IMR-90 (cell line): Measurements from ENCODE around the gene GRIFIN. TPM values are rescaled to one million over a fixed set of nuclear protein-coding genes. Genes with fewer than 3 reads are reported as not detected.

Source experiments
- ATAC-seq: fragments of 200-7000 bp; cut with Tn5 transposase; 2 replicates; pipeline ENCODE4 v1.9.1; 2020; ENCODE audit warnings: low read depth, mild to moderate bottlenecking, moderate library complexity
- BruUV-seq: library from RNA; stranded (reverse); fragments of 400-500 nt; replicated peaks from 2 replicates; lab custom pipeline; 2021; lab: Mats Ljungman, UMichigan
- CTCF ChIA-PET: fragments of 300-600 bp; formaldehyde crosslinking; extraction: SDS; loops from one replicate; lab custom pipeline; 2021; ENCODE audit warnings: antibody characterized with exemption; lab: Yijun Ruan, JAX
- POLR2A ChIA-PET: fragments of 300-600 bp; sonication (Branson Sonifier 250); formaldehyde crosslinking; loops from one replicate; lab custom pipeline; 2022; ENCODE audit warnings: antibody characterized with exemption; ENCODE audit not compliant: unreplicated experiment; lab: Charles Lee
- DNase-seq: peaks from one replicate; pipeline ENCODE4 v3.0.0; 2013
- H2AFZ ChIP-seq: replicated peaks from 2 replicates; pipeline ENCODE3; 2013; ENCODE audit warnings: low read length, mild to moderate bottlenecking; ENCODE audit not compliant: poor library complexity
- H2AK5ac ChIP-seq: 2 replicates; pipeline ENCODE4 v1.6.1; 2013; ENCODE audit warnings: low read depth, low read length, inconsistent platforms
- H2AK9ac ChIP-seq: replicated peaks from 2 replicates; pipeline ENCODE3; 2013; ENCODE audit warnings: mild to moderate bottlenecking, low read depth, low read length, moderate library complexity; ENCODE audit not compliant: poor library complexity
- H2BK120ac ChIP-seq: 2 replicates; pipeline ENCODE4 v1.6.1; 2013; ENCODE audit warnings: low read depth, low read length, inconsistent platforms
- H2BK15ac ChIP-seq: 3 replicates; pipeline ENCODE4 v1.6.1; 2013; ENCODE audit warnings: low read depth, low read length, inconsistent platforms
- H2BK20ac ChIP-seq: 2 replicates; pipeline ENCODE4 v1.6.1; 2013; ENCODE audit warnings: low read depth, mild to moderate bottlenecking, inconsistent platforms, low read length, moderate library complexity
- H2BK5ac ChIP-seq: 2 replicates; pipeline ENCODE4 v1.6.1; 2013; ENCODE audit warnings: mild to moderate bottlenecking, low read depth, low read length, inconsistent platforms; ENCODE audit not compliant: poor library complexity, severe bottlenecking
- H3K14ac ChIP-seq: replicated peaks from 2 replicates; pipeline ENCODE4 v1.6.1; 2013; ENCODE audit warnings: low read depth, low read length, inconsistent platforms
- H3K18ac ChIP-seq: 2 replicates; pipeline ENCODE4 v1.6.1; 2013; ENCODE audit warnings: low read depth, low read length, control low read depth
- H3K23ac ChIP-seq: 2 replicates; pipeline ENCODE4 v1.6.1; 2013; ENCODE audit warnings: low read depth, low read length, inconsistent platforms
- H3K27ac ChIP-seq: 2 replicates; pipeline ENCODE4 v1.5.1; 2013; ENCODE audit warnings: mild to moderate bottlenecking, control low read depth, low read length; ENCODE audit not compliant: insufficient read depth
- H3K27me3 ChIP-seq: 2 replicates; pipeline ENCODE4 v1.6.1; 2013; ENCODE audit warnings: low read length; ENCODE audit not compliant: control insufficient read depth, insufficient read depth
- H3K36me3 ChIP-seq: 2 replicates; pipeline ENCODE4 v1.6.1; 2013; ENCODE audit warnings: low read length, mixed read lengths; ENCODE audit not compliant: control insufficient read depth, insufficient read depth
- H3K4ac ChIP-seq: 2 replicates; pipeline ENCODE4 v1.6.1; 2013; ENCODE audit warnings: low read depth, low read length, inconsistent platforms
- H3K4me1 ChIP-seq: 2 replicates; pipeline ENCODE4 v1.6.1; 2013; ENCODE audit warnings: low read length, mixed read lengths; ENCODE audit not compliant: control insufficient read depth, insufficient read depth
- H3K4me2 ChIP-seq: 2 replicates; pipeline ENCODE4 v1.6.1; 2013; ENCODE audit warnings: low read depth, mild to moderate bottlenecking, control low read depth, low read length, moderate library complexity
- H3K4me3 ChIP-seq: 2 replicates; pipeline ENCODE4 v1.5.1; 2013; ENCODE audit warnings: low read depth, mild to moderate bottlenecking, control low read depth, low read length, moderate library complexity; ENCODE audit not compliant: insufficient read depth
- H3K56ac ChIP-seq: 2 replicates; pipeline ENCODE4 v1.6.1; 2013; ENCODE audit warnings: low read length, inconsistent platforms; ENCODE audit not compliant: insufficient read depth; ENCODE audit errors: extremely low read depth
- H3K79me1 ChIP-seq, 2 experiments: 2 replicates each; pipeline ENCODE4 v1.6.1; 2013; ENCODE audit warnings: low read length in 2 of 2, inconsistent platforms in 1 of 2, low read depth in 1 of 2
- H3K9ac ChIP-seq: 2 replicates; pipeline ENCODE4 v1.6.1; 2013; ENCODE audit warnings: low read depth, low read length, control low read depth
- H3K9me1 ChIP-seq: 2 replicates; pipeline ENCODE4 v1.6.1; 2013; ENCODE audit warnings: low read length, inconsistent platforms; ENCODE audit not compliant: insufficient read depth
- H3K9me3 ChIP-seq: 2 replicates; pipeline ENCODE4 v1.6.1; 2013; ENCODE audit warnings: low read length; ENCODE audit not compliant: control insufficient read depth, insufficient read depth
- H4K20me1 ChIP-seq: 2 replicates; pipeline ENCODE4 v1.6.1; 2013; ENCODE audit warnings: low read length, inconsistent platforms; ENCODE audit not compliant: insufficient read depth
- H4K5ac ChIP-seq: 2 replicates; pipeline ENCODE4 v1.6.1; 2013; ENCODE audit warnings: mild to moderate bottlenecking, low read depth, low read length, control low read depth
- H4K8ac ChIP-seq, 2 experiments: 2 replicates each; pipeline ENCODE4 v1.6.1; 2013; ENCODE audit warnings: low read depth in 2 of 2, low read length in 2 of 2, control low read depth in 1 of 2, inconsistent platforms in 1 of 2
- H4K91ac ChIP-seq: 2 replicates; pipeline ENCODE4 v1.6.1; 2013; ENCODE audit warnings: low read depth, low read length, inconsistent platforms; ENCODE audit not compliant: insufficient read depth
- BHLHE40 ChIP-seq: fragments of 150-350 bp; IDR thresholded peaks from 2 replicates; pipeline ENCODE4 v1.6.1; 2016; ENCODE audit warnings: mild to moderate bottlenecking, low read depth, low read length
- CEBPB ChIP-seq: IDR thresholded peaks from 2 replicates; pipeline ENCODE4 v1.6.1; 2012; ENCODE audit warnings: low read depth, low read length, improper control_type of control experiment
- CHD1 ChIP-seq: IDR thresholded peaks from 2 replicates; pipeline ENCODE4 v1.6.1; 2012; ENCODE audit warnings: low read depth, low read length, improper control_type of control experiment
- FOS ChIP-seq: fragments of 150-350 bp; IDR thresholded peaks from 2 replicates; pipeline ENCODE4 v1.6.1; 2016; ENCODE audit warnings: low read depth, low read length
- MAFK ChIP-seq: IDR thresholded peaks from 2 replicates; pipeline ENCODE4 v1.6.1; 2012; ENCODE audit warnings: low read depth, low read length, improper control_type of control experiment
- MAZ ChIP-seq: IDR thresholded peaks from 2 replicates; pipeline ENCODE4 v1.6.1; 2012; ENCODE audit warnings: low read depth, mild to moderate bottlenecking, low read length, improper control_type of control experiment, moderate library complexity, borderline replicate concordance
- MXI1 ChIP-seq: IDR thresholded peaks from 2 replicates; pipeline ENCODE4 v1.6.1; 2012; ENCODE audit warnings: low read depth, mild to moderate bottlenecking, low read length, moderate library complexity, borderline replicate concordance
- NFE2L2 ChIP-seq: fragments of 150-350 bp; IDR thresholded peaks from 2 replicates; pipeline ENCODE4 v1.6.1; 2016; ENCODE audit warnings: low read depth, mild to moderate bottlenecking, low read length
- POLR2A ChIP-seq: IDR thresholded peaks from 2 replicates; pipeline ENCODE4 v1.6.1; 2012; ENCODE audit warnings: mild to moderate bottlenecking, low read depth, low read length
- RAD21 ChIP-seq: IDR thresholded peaks from 2 replicates; pipeline ENCODE4 v1.6.1; 2012; ENCODE audit warnings: low read length, improper control_type of control experiment
- RCOR1 ChIP-seq: IDR thresholded peaks from 2 replicates; pipeline ENCODE4 v1.6.1; 2012; ENCODE audit warnings: mild to moderate bottlenecking, low read length, improper control_type of control experiment; ENCODE audit not compliant: insufficient replicate concordance
- RFX5 ChIP-seq: IDR thresholded peaks from 2 replicates; pipeline ENCODE4 v1.8.0; 2012; ENCODE audit warnings: low read depth, mild to moderate bottlenecking, low read length, moderate library complexity
- SMC3 ChIP-seq: fragments of 150-350 bp; IDR thresholded peaks from 2 replicates; pipeline ENCODE4 v1.6.1; 2016; ENCODE audit warnings: low read depth, mild to moderate bottlenecking, antibody characterized with exemption, low read length, moderate library complexity
- WGBS, 2 experiments: methylation state at CpG; one replicate each; pipeline versions ENCODE4 v1.1.5 to v1.1.7; 2013; ENCODE audit warnings: missing lambda C conversion rate in 2 of 2; ENCODE audit not compliant: insufficient read length in 1 of 2; ENCODE audit errors: extremely low coverage in 2 of 2; 5-methylcytosine and 5-hydroxymethylcytosine counted together
- dilution Hi-C: fragments of 300-500 bp; cut with HindIII; formaldehyde crosslinking; loops from one replicate; pipeline ENCODE4 v1.14.3; 2018; ENCODE audit warnings: low sequenced_read_pairs; ENCODE audit not compliant: unreplicated experiment
- in situ Hi-C: fragments of 300-500 bp; cut with MboI; formaldehyde crosslinking; loops from 3 replicates; pipeline ENCODE4 v1.14.3; 2019; ENCODE audit warnings: low sequenced_read_pairs, inconsistent platforms, mixed read lengths
- intact Hi-C: fragments of 100-400 bp; cut with micrococcal nuclease; formaldehyde crosslinking; loops from 2 replicates; pipeline ENCODE4 v1.10.0; 2022
- polyA plus RNA-seq, 3 experiments: library from polyadenylated mRNA; depleted of rRNA; stranded (reverse); fragments of >200 nt; gene quantifications; 2 replicates each; pipeline ENCODE4 v1.2.3, GENCODE V29; 2012; ENCODE audit warnings: low replicate concordance in 1 of 3
- total RNA-seq: library from RNA; depleted of rRNA; stranded (reverse); fragments of >200 nt; gene quantifications from 2 replicates; pipeline ENCODE4 v1.2.3, GENCODE V29; 2012
- TF ChIP-seq, protein P1 (sequence below): conservative IDR thresholded peaks from 2 replicates; pipeline ENCODE4 v1.5.1; 2012; ENCODE audit warnings: mild to moderate bottlenecking, low read depth, low read length, improper control_type of control experiment
- TF ChIP-seq, protein P2 (sequence below): fragments of 150-350 bp; IDR thresholded peaks from 2 replicates; pipeline ENCODE4 v1.6.1; 2016; ENCODE audit warnings: low read depth, mild to moderate bottlenecking, low read length, moderate library complexity, borderline replicate concordance
- TF ChIP-seq, protein P3 (sequence below): fragments of 150-350 bp; IDR thresholded peaks from 2 replicates; pipeline ENCODE4 v1.6.1; 2017; ENCODE audit warnings: mild to moderate bottlenecking, antibody characterized with exemption, low read length, low read depth

The GRIFIN gene
- total and polyA plus RNA-seq, 2 of the 4 experiments (the other 2 are of a cell fraction), result not detected

DNA sequence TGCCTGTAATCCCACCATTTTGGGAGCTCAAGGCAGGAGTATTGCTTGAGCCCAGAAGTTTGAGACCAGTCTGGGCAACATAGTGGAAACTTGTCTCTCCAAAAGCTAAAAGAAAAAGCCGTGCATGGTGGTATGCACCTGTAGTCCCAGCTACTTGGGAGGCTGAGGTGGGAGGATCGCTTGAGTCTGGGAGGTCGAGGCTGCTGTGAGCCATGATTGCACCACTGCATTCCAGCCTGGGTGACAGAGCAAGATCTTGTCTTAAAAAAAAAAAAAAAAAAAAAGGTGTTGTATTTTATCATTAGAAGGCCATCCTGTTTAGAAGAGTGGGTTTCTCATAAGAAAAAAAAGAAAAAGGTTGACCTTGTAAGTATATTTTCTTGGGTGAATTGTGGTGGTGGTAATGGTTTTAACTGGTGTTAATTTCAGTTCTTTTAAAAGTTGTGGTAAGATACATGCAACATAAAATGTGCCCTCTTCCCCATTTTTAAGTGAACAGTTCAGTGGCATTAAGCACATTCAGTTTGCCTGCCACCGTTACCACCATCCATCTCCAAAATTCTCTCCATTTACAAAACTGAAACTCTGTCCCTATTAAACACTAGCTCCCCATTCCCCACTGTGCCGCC is 34.7 kb downstream of the GRIFIN start:
- Histone ChIP-seq H3K14ac (no peak overlapping the region), H3K36me3 (peaks cover 4% of the 10 kb centered on the region), H3K27me3 (no peaks in the 10 kb centered on the region), H3K18ac (no peak overlapping the region), H2AFZ (no peak overlapping the region), H2BK20ac (no peak overlapping the region), H4K91ac (no peak overlapping the region), H4K20me1 (no peaks in the 10 kb centered on the region), H4K8ac (no peak overlapping the region), H3K23ac (no peak overlapping the region), H3K4me2 (no peak overlapping the region), H4K5ac (no peak overlapping the region), H3K4me3 (no peak overlapping the region), H3K9me3 (no peaks in the 10 kb centered on the region), H3K4ac (no peak overlapping the region), H3K9ac (no peak overlapping the region), H3K4me1 (no peaks in the 10 kb centered on the region), H3K27ac (no peak overlapping the region), H2BK15ac (no peak overlapping the region), H2AK5ac (no peak overlapping the region), H2AK9ac (no peak overlapping the region), H3K56ac (no peak overlapping the region), H2BK120ac (no peak overlapping the region), H2BK5ac (no peak overlapping the region), H3K9me1 (no peaks in the 10 kb centered on the region), H3K79me1 (no peaks in the 10 kb centered on the region)
- 93% methylated on average over 2 of the region's 5 CpGs; no CpG with 5 or more reads in 1 of the 2 experiments for whole genome bisulfite sequencing, 2 experiments
- POLR2A ChIA-PET, result no interaction called here
- BruUV-seq, result no TSS peak
- TF ChIP-seq MXI1 (no peak), POLR2A (no peak), CEBPB (no peak), SMC3 (no peak), RFX5 (no peak), BHLHE40 (no peak), RAD21 (no peak), FOS (no peak), CHD1 (no peak), NFE2L2 (no peak), MAZ (no peak), MAFK (no peak), RCOR1 (no peak)
- TF ChIP-seq, protein P1, sequence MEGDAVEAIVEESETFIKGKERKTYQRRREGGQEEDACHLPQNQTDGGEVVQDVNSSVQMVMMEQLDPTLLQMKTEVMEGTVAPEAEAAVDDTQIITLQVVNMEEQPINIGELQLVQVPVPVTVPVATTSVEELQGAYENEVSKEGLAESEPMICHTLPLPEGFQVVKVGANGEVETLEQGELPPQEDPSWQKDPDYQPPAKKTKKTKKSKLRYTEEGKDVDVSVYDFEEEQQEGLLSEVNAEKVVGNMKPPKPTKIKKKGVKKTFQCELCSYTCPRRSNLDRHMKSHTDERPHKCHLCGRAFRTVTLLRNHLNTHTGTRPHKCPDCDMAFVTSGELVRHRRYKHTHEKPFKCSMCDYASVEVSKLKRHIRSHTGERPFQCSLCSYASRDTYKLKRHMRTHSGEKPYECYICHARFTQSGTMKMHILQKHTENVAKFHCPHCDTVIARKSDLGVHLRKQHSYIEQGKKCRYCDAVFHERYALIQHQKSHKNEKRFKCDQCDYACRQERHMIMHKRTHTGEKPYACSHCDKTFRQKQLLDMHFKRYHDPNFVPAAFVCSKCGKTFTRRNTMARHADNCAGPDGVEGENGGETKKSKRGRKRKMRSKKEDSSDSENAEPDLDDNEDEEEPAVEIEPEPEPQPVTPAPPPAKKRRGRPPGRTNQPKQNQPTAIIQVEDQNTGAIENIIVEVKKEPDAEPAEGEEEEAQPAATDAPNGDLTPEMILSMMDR, result no peak
- TF ChIP-seq, protein P2, sequence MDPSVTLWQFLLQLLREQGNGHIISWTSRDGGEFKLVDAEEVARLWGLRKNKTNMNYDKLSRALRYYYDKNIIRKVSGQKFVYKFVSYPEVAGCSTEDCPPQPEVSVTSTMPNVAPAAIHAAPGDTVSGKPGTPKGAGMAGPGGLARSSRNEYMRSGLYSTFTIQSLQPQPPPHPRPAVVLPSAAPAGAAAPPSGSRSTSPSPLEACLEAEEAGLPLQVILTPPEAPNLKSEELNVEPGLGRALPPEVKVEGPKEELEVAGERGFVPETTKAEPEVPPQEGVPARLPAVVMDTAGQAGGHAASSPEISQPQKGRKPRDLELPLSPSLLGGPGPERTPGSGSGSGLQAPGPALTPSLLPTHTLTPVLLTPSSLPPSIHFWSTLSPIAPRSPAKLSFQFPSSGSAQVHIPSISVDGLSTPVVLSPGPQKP, result no peak
- TF ChIP-seq, protein P3, sequence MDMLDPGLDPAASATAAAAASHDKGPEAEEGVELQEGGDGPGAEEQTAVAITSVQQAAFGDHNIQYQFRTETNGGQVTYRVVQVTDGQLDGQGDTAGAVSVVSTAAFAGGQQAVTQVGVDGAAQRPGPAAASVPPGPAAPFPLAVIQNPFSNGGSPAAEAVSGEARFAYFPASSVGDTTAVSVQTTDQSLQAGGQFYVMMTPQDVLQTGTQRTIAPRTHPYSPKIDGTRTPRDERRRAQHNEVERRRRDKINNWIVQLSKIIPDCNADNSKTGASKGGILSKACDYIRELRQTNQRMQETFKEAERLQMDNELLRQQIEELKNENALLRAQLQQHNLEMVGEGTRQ, result no peak
- intact Hi-C loops (no loop called here), dilution Hi-C loops (no loop called here), in situ Hi-C loops (no loop called here)
- ATAC-seq (no peak), DNase-seq (no peak)
- CTCF ChIA-PET, result no interaction called here
